ENCODE results near the gene ADCY4. TPM values are rescaled to one million over a fixed set of nuclear protein-coding genes. Genes with fewer than 3 reads are reported as not detected.

ADCY4 gene
- total and polyA plus RNA-seq, 10 of the 15 experiments (the other 5 are each of a cell fraction or from before 2014, with no cell fraction given), result 0.05 to 0.87 (median 0.21) TPM; not detected in 1

GRCh38 chr14:24274101-24274543 lies 60.7 kb downstream of the ADCY4 start (continued):
- TF ChIP-seq CEBPB (IDR thresholded peaks at IDR 0.05; ENCODE audit: borderline replicate concordance in 1 of 2, low read depth in 2 of 2, low read length in 2 of 2), result peak in 1 of 2 experiments; percentile 64; a peak in 1 of 4 replicates
- no peak for TF ChIP-seq BMI1 (IDR thresholded peaks at IDR 0.05; ENCODE audit: borderline replicate concordance)
- TF ChIP-seq SMARCA5 (IDR thresholded peaks at IDR 0.05), result no peak
- TF ChIP-seq KDM1A (IDR thresholded peaks at IDR 0.05; ENCODE audit: borderline replicate concordance), result no peak
- TF ChIP-seq POLR2AphosphoS5 (IDR thresholded peaks at IDR 0.05; ENCODE audit: low read length), result no peak
- TF ChIP-seq ATF7 (IDR thresholded peaks at IDR 0.05; ENCODE audit: low read depth), result peak; percentile 94
- TF ChIP-seq NFYA (IDR thresholded peaks at IDR 0.05; ENCODE audit: borderline replicate concordance, low read depth, low read length), result no peak
- TF ChIP-seq RUNX3 (IDR thresholded peaks at IDR 0.05; ENCODE audit: low read length), result peak; percentile 55
- no peak for TF ChIP-seq MAX (IDR thresholded peaks at IDR 0.05; ENCODE audit: low read depth, low read length)
- TF ChIP-seq POLR2A (IDR thresholded peaks at IDR 0.05; ENCODE audit: low read depth, low read length), result 0 out of 2 replicates have a peak, but pooled peaks have one; percentile 22
- TF ChIP-seq TARDBP (IDR thresholded peaks at IDR 0.05; ENCODE audit: borderline replicate concordance), result no peak
- no peak for TF ChIP-seq EGR1 (IDR thresholded peaks at IDR 0.05; ENCODE audit: borderline replicate concordance in 1 of 2, low read depth in 2 of 2, low read length in 2 of 2)
- no peak for TF ChIP-seq BCLAF1 (IDR thresholded peaks at IDR 0.05)
- TF ChIP-seq IRF3 (IDR thresholded peaks at IDR 0.05), result no peak
- peak; percentile 50; the same call in 1 of the 2 replicates for TF ChIP-seq GABPA (IDR thresholded peaks at IDR 0.05; ENCODE audit: low read depth)
- TF ChIP-seq SIN3A (IDR thresholded peaks at IDR 0.05; ENCODE audit: low read depth, low read length), result no peak
- TF ChIP-seq NFYB (IDR thresholded peaks at IDR 0.05; ENCODE audit: insufficient read depth, low read depth, low read length), result no peak
- no peak for TF ChIP-seq RCOR1 (conservative IDR thresholded peaks at IDR 0.05; ENCODE audit: low read depth, low read length)
- no peak for TF ChIP-seq TAF1 (IDR thresholded peaks at IDR 0.05; ENCODE audit: borderline replicate concordance, low read depth, low read length)
- no peak for TF ChIP-seq BRCA1 (IDR thresholded peaks at IDR 0.05; ENCODE audit: low read depth, low read length)
- TF ChIP-seq BCL11A (IDR thresholded peaks at IDR 0.05; ENCODE audit: low read depth, low read length), result peak; percentile 95
- no peak; the same call in 1 of the 2 replicates for TF ChIP-seq CBFB (IDR thresholded peaks at IDR 0.05; ENCODE audit: low read depth)
- TF ChIP-seq ZZZ3 (IDR thresholded peaks at IDR 0.05; ENCODE audit: control insufficient read depth, insufficient read length, low read depth), result no peak
- TF ChIP-seq IKZF1 (conservative IDR thresholded peaks at IDR 0.05), result peak; percentile 95
- peak; percentile 97 for TF ChIP-seq EED (IDR thresholded peaks at IDR 0.05; ENCODE audit: low read depth)
- no peak for TF ChIP-seq NR2C1 (IDR thresholded peaks at IDR 0.05)
- peak; percentile 75; the same call in 1 of the 2 replicates for TF ChIP-seq FOXM1 (IDR thresholded peaks at IDR 0.05; ENCODE audit: low read depth, low read length)
- TF ChIP-seq SUZ12 (IDR thresholded peaks at IDR 0.05; ENCODE audit: unreplicated experiment), result no peak
- TF ChIP-seq CBX3 (IDR thresholded peaks at IDR 0.05; ENCODE audit: borderline replicate concordance, low read depth), result no peak
- no peak for TF ChIP-seq RFX5 (IDR thresholded peaks at IDR 0.05; ENCODE audit: low read depth, low read length)
- TF ChIP-seq CBX5 (IDR thresholded peaks at IDR 0.05; ENCODE audit: low read depth), result no peak
- TF ChIP-seq RELA (IDR thresholded peaks at IDR 0.05; ENCODE audit: borderline replicate concordance, partially characterized antibody), result no peak
- TF ChIP-seq SMAD5 (IDR thresholded peaks at IDR 0.05; ENCODE audit: low read depth), result no peak
